WTC11 (cell line): ENCODE results near the gene UQCRQ. TPM values are rescaled to one million over a fixed set of nuclear protein-coding genes. Genes with fewer than 3 reads are reported as not detected.

Source experiments
- CREM ChIP-seq: sonication (generic); formaldehyde crosslinking; IDR thresholded peaks from 2 replicates; pipeline ENCODE4 v1.8.1; 2022; ENCODE audit warnings: mild to moderate bottlenecking, missing genetic modification reagents, moderate library complexity
- FOXJ3 ChIP-seq: sonication (generic); formaldehyde crosslinking; IDR thresholded peaks from 2 replicates; pipeline ENCODE4 v1.9.0; 2021; ENCODE audit warnings: missing genetic modification reagents, mild to moderate bottlenecking, borderline replicate concordance
- GABPB1 ChIP-seq: sonication (generic); formaldehyde crosslinking; IDR thresholded peaks from 2 replicates; pipeline ENCODE4 v1.8.1; 2023; ENCODE audit warnings: mild to moderate bottlenecking, missing genetic modification reagents
- JAZF1 ChIP-seq: fragments of 250-450 bp; sonication (Bioruptor Pico); IDR thresholded peaks from 2 replicates; pipeline ENCODE4 v1.9.0; 2021; ENCODE audit warnings: moderate library complexity, mild to moderate bottlenecking, inconsistent platforms
- KAT7 ChIP-seq: sonication (generic); formaldehyde crosslinking; IDR thresholded peaks from 2 replicates; pipeline ENCODE4 v1.8.1; 2023; ENCODE audit warnings: missing genetic modification reagents, mild to moderate bottlenecking, borderline replicate concordance
- MYBL2 ChIP-seq: sonication (generic); formaldehyde crosslinking; IDR thresholded peaks from 2 replicates; pipeline ENCODE4 v1.8.1; 2023; ENCODE audit warnings: mild to moderate bottlenecking, moderate library complexity, missing genetic modification reagents
- NFATC4 ChIP-seq: fragments of 250-450 bp; sonication (Bioruptor Pico); IDR thresholded peaks from 2 replicates; pipeline ENCODE4 v1.9.0; 2021; ENCODE audit warnings: mild to moderate bottlenecking
- NFYB ChIP-seq: sonication (generic); formaldehyde crosslinking; conservative IDR thresholded peaks from 2 replicates; pipeline ENCODE4 v1.8.0; 2022; ENCODE audit warnings: low read depth, missing genetic modification reagents
- NR3C1 ChIP-seq: sonication (generic); formaldehyde crosslinking; conservative IDR thresholded peaks from 2 replicates; pipeline ENCODE4 v1.8.1; 2023; ENCODE audit warnings: low read depth, mild to moderate bottlenecking, missing genetic modification reagents
- PRRX2 ChIP-seq: fragments of 250-450 bp; sonication (Bioruptor Pico); IDR thresholded peaks from 2 replicates; pipeline ENCODE4 v1.8.0; 2021; ENCODE audit warnings: mild to moderate bottlenecking
- RORB ChIP-seq: fragments of 250-450 bp; sonication (Bioruptor Pico); IDR thresholded peaks from 2 replicates; pipeline ENCODE4 v1.9.0; 2021; ENCODE audit warnings: mild to moderate bottlenecking
- SP1 ChIP-seq: sonication (generic); formaldehyde crosslinking; conservative IDR thresholded peaks from 2 replicates; pipeline ENCODE4 v1.8.1; 2022; ENCODE audit warnings: missing genetic modification reagents
- TEAD1 ChIP-seq: sonication (generic); formaldehyde crosslinking; IDR thresholded peaks from 2 replicates; pipeline ENCODE4 v1.8.0; 2022; ENCODE audit warnings: mild to moderate bottlenecking, missing genetic modification reagents
- TP53 ChIP-seq: sonication (generic); formaldehyde crosslinking; IDR thresholded peaks from 2 replicates; pipeline ENCODE4 v1.8.1; 2023; ENCODE audit warnings: mild to moderate bottlenecking, missing genetic modification reagents
- ZBTB21 ChIP-seq: sonication (generic); formaldehyde crosslinking; IDR thresholded peaks from 2 replicates; pipeline ENCODE4 v1.8.1; 2023; ENCODE audit warnings: mild to moderate bottlenecking, missing genetic modification reagents, borderline replicate concordance
- ZNF138 ChIP-seq: sonication (generic); formaldehyde crosslinking; conservative IDR thresholded peaks from 2 replicates; pipeline ENCODE4 v1.8.1; 2022; ENCODE audit warnings: mild to moderate bottlenecking, moderate library complexity, missing genetic modification reagents
- ZNF423 ChIP-seq: fragments of 250-450 bp; sonication (Bioruptor Pico); IDR thresholded peaks from 2 replicates; pipeline ENCODE4 v2.1.2; 2022; ENCODE audit warnings: mild to moderate bottlenecking, moderate library complexity
- ZNF671 ChIP-seq: fragments of 250-450 bp; sonication (Bioruptor Pico); IDR thresholded peaks from 2 replicates; pipeline ENCODE4 v1.8.0; 2021; ENCODE audit warnings: mild to moderate bottlenecking
- total RNA-seq: library from RNA; stranded (reverse); gene quantifications from 3 replicates; pipeline ENCODE4 v1.2.3, GENCODE V29; 2021
- TF ChIP-seq, protein P1 (sequence below): sonication (generic); formaldehyde crosslinking; IDR thresholded peaks from 2 replicates; pipeline ENCODE4 v1.8.1; 2022; ENCODE audit warnings: missing genetic modification reagents, borderline replicate concordance
- TF ChIP-seq, protein P2 (sequence below): sonication (generic); formaldehyde crosslinking; IDR thresholded peaks from 2 replicates; pipeline ENCODE4 v1.8.1; 2023; ENCODE audit warnings: mild to moderate bottlenecking, missing genetic modification reagents, borderline replicate concordance
- TF ChIP-seq, protein P3 (sequence below): sonication (generic); formaldehyde crosslinking; IDR thresholded peaks from 2 replicates; pipeline ENCODE4 v1.8.0; 2023; ENCODE audit warnings: mild to moderate bottlenecking, missing genetic modification reagents
- TF ChIP-seq, protein P4 (sequence below): fragments of 250-450 bp; sonication (Bioruptor Pico); IDR thresholded peaks from 2 replicates; pipeline ENCODE4 v1.9.0; 2021; ENCODE audit warnings: mild to moderate bottlenecking
- TF ChIP-seq, protein P5 (sequence below): sonication (generic); formaldehyde crosslinking; IDR thresholded peaks from 2 replicates; pipeline ENCODE4 v1.8.0; 2023; ENCODE audit warnings: missing genetic modification reagents, mild to moderate bottlenecking, borderline replicate concordance
- TF ChIP-seq, protein P6 (sequence below): sonication (generic); formaldehyde crosslinking; IDR thresholded peaks from 2 replicates; pipeline ENCODE4 v1.8.1; 2023; ENCODE audit warnings: mild to moderate bottlenecking, missing genetic modification reagents

Gene UQCRQ
- total RNA-seq, 1 experiment from 2014 or later, result 256 TPM

DNA sequence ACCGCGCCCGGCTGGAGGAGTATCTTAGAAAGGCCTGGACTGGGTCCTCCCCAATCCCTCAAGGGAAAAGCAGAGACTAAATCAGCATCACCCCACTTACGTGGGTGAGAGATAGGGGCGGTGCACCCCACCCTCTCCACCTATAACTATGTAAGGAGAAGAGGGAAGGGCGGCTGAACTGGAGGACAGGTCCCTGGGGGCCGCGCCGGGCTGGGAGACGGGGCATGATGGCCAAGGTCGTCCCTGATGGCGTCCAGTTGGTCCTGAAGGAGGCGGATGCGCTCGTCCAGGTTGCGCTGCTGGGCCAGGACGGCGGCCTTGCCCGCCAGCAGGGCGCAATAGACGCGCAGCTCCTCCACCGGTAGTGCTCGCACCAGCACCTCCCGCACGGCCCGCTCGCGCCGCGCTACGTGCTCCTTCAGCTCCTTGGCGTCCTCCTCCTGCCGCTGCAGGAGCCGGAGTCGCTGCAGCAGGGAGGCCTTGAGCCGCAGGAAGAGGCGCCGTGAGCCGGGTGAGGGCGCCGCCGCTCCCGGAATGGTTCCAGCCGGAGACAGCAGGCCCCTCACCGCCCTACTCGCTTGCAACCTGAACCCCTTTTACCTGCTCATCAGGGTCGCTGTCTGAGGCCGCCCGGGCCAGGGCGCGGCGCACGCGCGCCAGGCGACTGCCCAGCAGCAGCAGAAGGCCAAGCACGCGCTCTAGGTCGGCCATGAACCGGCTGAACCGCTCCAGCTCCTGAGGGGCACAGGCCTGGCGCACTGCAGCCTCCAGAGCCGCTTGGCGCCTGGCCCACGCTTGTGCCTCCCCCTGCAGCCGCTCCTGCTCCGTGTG is 43.6 kb upstream of the UQCRQ start (continued):
- TF ChIP-seq, protein P1, sequence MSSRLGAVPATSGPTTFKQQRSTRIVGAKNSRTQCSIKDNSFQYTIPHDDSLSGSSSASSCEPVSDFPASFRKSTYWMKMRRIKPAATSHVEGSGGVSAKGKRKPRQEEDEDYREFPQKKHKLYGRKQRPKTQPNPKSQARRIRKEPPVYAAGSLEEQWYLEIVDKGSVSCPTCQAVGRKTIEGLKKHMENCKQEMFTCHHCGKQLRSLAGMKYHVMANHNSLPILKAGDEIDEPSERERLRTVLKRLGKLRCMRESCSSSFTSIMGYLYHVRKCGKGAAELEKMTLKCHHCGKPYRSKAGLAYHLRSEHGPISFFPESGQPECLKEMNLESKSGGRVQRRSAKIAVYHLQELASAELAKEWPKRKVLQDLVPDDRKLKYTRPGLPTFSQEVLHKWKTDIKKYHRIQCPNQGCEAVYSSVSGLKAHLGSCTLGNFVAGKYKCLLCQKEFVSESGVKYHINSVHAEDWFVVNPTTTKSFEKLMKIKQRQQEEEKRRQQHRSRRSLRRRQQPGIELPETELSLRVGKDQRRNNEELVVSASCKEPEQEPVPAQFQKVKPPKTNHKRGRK, result 0 out of 2 replicates have a peak, but pooled peaks have one; percentile 35
- TF ChIP-seq ZNF671 (CRISPR knock-in tag), result no peak
- TF ChIP-seq TEAD1 (CRISPR knock-in tag), result peak; percentile 88
- no peak for TF ChIP-seq JAZF1 (CRISPR knock-in tag)
- TF ChIP-seq PRRX2, result no peak
- peak; percentile 82 for TF ChIP-seq CREM (CRISPR knock-in tag)
- TF ChIP-seq GABPB1 (CRISPR knock-in tag), result no peak
- no peak; the same call in 1 of the 2 replicates for TF ChIP-seq SP1 (CRISPR knock-in tag)
- no peak for TF ChIP-seq FOXJ3 (CRISPR knock-in tag)
- TF ChIP-seq RORB (CRISPR knock-in tag), result no peak
- TF ChIP-seq KAT7 (CRISPR knock-in tag), result no peak
- TF ChIP-seq, protein P2, sequence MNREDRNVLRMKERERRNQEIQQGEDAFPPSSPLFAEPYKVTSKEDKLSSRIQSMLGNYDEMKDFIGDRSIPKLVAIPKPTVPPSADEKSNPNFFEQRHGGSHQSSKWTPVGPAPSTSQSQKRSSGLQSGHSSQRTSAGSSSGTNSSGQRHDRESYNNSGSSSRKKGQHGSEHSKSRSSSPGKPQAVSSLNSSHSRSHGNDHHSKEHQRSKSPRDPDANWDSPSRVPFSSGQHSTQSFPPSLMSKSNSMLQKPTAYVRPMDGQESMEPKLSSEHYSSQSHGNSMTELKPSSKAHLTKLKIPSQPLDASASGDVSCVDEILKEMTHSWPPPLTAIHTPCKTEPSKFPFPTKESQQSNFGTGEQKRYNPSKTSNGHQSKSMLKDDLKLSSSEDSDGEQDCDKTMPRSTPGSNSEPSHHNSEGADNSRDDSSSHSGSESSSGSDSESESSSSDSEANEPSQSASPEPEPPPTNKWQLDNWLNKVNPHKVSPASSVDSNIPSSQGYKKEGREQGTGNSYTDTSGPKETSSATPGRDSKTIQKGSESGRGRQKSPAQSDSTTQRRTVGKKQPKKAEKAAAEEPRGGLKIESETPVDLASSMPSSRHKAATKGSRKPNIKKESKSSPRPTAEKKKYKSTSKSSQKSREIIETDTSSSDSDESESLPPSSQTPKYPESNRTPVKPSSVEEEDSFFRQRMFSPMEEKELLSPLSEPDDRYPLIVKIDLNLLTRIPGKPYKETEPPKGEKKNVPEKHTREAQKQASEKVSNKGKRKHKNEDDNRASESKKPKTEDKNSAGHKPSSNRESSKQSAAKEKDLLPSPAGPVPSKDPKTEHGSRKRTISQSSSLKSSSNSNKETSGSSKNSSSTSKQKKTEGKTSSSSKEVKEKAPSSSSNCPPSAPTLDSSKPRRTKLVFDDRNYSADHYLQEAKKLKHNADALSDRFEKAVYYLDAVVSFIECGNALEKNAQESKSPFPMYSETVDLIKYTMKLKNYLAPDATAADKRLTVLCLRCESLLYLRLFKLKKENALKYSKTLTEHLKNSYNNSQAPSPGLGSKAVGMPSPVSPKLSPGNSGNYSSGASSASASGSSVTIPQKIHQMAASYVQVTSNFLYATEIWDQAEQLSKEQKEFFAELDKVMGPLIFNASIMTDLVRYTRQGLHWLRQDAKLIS (CRISPR knock-in tag), result 0 out of 2 replicates have a peak, but pooled peaks have one; percentile 86
- TF ChIP-seq, protein P3, sequence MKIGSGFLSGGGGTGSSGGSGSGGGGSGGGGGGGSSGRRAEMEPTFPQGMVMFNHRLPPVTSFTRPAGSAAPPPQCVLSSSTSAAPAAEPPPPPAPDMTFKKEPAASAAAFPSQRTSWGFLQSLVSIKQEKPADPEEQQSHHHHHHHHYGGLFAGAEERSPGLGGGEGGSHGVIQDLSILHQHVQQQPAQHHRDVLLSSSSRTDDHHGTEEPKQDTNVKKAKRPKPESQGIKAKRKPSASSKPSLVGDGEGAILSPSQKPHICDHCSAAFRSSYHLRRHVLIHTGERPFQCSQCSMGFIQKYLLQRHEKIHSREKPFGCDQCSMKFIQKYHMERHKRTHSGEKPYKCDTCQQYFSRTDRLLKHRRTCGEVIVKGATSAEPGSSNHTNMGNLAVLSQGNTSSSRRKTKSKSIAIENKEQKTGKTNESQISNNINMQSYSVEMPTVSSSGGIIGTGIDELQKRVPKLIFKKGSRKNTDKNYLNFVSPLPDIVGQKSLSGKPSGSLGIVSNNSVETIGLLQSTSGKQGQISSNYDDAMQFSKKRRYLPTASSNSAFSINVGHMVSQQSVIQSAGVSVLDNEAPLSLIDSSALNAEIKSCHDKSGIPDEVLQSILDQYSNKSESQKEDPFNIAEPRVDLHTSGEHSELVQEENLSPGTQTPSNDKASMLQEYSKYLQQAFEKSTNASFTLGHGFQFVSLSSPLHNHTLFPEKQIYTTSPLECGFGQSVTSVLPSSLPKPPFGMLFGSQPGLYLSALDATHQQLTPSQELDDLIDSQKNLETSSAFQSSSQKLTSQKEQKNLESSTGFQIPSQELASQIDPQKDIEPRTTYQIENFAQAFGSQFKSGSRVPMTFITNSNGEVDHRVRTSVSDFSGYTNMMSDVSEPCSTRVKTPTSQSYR, result peak; percentile 88; the same call in 1 of the 2 replicates
- TF ChIP-seq NFYB, result peak; percentile 26; the same call in 1 of the 2 replicates
- TF ChIP-seq ZBTB21 (CRISPR knock-in tag), result no peak; the same call in 1 of the 2 replicates
- peak; percentile 69; the same call in 1 of the 2 replicates for TF ChIP-seq ZNF138 (CRISPR knock-in tag)
- TF ChIP-seq MYBL2, result peak; percentile 87; the same call in 1 of the 2 replicates
- TF ChIP-seq NFATC4 (CRISPR knock-in tag), result no peak
- TF ChIP-seq NR3C1 (CRISPR knock-in tag), result peak; percentile 44; the same call in 1 of the 2 replicates
- TF ChIP-seq, protein P4, sequence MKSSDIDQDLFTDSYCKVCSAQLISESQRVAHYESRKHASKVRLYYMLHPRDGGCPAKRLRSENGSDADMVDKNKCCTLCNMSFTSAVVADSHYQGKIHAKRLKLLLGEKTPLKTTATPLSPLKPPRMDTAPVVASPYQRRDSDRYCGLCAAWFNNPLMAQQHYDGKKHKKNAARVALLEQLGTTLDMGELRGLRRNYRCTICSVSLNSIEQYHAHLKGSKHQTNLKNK (CRISPR knock-in tag), result no peak
- peak; percentile 93; the same call in 1 of the 2 replicates for TF ChIP-seq TP53
- TF ChIP-seq, protein P5, sequence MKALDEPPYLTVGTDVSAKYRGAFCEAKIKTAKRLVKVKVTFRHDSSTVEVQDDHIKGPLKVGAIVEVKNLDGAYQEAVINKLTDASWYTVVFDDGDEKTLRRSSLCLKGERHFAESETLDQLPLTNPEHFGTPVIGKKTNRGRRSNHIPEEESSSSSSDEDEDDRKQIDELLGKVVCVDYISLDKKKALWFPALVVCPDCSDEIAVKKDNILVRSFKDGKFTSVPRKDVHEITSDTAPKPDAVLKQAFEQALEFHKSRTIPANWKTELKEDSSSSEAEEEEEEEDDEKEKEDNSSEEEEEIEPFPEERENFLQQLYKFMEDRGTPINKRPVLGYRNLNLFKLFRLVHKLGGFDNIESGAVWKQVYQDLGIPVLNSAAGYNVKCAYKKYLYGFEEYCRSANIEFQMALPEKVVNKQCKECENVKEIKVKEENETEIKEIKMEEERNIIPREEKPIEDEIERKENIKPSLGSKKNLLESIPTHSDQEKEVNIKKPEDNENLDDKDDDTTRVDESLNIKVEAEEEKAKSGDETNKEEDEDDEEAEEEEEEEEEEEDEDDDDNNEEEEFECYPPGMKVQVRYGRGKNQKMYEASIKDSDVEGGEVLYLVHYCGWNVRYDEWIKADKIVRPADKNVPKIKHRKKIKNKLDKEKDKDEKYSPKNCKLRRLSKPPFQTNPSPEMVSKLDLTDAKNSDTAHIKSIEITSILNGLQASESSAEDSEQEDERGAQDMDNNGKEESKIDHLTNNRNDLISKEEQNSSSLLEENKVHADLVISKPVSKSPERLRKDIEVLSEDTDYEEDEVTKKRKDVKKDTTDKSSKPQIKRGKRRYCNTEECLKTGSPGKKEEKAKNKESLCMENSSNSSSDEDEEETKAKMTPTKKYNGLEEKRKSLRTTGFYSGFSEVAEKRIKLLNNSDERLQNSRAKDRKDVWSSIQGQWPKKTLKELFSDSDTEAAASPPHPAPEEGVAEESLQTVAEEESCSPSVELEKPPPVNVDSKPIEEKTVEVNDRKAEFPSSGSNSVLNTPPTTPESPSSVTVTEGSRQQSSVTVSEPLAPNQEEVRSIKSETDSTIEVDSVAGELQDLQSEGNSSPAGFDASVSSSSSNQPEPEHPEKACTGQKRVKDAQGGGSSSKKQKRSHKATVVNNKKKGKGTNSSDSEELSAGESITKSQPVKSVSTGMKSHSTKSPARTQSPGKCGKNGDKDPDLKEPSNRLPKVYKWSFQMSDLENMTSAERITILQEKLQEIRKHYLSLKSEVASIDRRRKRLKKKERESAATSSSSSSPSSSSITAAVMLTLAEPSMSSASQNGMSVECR (CRISPR knock-in tag), result peak; percentile 93
- peak; percentile 35; the same call in 1 of the 2 replicates for TF ChIP-seq ZNF423
- TF ChIP-seq, protein P6, sequence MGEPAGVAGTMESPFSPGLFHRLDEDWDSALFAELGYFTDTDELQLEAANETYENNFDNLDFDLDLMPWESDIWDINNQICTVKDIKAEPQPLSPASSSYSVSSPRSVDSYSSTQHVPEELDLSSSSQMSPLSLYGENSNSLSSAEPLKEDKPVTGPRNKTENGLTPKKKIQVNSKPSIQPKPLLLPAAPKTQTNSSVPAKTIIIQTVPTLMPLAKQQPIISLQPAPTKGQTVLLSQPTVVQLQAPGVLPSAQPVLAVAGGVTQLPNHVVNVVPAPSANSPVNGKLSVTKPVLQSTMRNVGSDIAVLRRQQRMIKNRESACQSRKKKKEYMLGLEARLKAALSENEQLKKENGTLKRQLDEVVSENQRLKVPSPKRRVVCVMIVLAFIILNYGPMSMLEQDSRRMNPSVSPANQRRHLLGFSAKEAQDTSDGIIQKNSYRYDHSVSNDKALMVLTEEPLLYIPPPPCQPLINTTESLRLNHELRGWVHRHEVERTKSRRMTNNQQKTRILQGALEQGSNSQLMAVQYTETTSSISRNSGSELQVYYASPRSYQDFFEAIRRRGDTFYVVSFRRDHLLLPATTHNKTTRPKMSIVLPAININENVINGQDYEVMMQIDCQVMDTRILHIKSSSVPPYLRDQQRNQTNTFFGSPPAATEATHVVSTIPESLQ, result no peak
